Measurements from ENCODE around the gene NEO1.

Gene NEO1, protein sequence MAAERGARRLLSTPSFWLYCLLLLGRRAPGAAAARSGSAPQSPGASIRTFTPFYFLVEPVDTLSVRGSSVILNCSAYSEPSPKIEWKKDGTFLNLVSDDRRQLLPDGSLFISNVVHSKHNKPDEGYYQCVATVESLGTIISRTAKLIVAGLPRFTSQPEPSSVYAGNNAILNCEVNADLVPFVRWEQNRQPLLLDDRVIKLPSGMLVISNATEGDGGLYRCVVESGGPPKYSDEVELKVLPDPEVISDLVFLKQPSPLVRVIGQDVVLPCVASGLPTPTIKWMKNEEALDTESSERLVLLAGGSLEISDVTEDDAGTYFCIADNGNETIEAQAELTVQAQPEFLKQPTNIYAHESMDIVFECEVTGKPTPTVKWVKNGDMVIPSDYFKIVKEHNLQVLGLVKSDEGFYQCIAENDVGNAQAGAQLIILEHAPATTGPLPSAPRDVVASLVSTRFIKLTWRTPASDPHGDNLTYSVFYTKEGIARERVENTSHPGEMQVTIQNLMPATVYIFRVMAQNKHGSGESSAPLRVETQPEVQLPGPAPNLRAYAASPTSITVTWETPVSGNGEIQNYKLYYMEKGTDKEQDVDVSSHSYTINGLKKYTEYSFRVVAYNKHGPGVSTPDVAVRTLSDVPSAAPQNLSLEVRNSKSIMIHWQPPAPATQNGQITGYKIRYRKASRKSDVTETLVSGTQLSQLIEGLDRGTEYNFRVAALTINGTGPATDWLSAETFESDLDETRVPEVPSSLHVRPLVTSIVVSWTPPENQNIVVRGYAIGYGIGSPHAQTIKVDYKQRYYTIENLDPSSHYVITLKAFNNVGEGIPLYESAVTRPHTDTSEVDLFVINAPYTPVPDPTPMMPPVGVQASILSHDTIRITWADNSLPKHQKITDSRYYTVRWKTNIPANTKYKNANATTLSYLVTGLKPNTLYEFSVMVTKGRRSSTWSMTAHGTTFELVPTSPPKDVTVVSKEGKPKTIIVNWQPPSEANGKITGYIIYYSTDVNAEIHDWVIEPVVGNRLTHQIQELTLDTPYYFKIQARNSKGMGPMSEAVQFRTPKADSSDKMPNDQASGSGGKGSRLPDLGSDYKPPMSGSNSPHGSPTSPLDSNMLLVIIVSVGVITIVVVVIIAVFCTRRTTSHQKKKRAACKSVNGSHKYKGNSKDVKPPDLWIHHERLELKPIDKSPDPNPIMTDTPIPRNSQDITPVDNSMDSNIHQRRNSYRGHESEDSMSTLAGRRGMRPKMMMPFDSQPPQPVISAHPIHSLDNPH (N-terminal part only)

DNA sequence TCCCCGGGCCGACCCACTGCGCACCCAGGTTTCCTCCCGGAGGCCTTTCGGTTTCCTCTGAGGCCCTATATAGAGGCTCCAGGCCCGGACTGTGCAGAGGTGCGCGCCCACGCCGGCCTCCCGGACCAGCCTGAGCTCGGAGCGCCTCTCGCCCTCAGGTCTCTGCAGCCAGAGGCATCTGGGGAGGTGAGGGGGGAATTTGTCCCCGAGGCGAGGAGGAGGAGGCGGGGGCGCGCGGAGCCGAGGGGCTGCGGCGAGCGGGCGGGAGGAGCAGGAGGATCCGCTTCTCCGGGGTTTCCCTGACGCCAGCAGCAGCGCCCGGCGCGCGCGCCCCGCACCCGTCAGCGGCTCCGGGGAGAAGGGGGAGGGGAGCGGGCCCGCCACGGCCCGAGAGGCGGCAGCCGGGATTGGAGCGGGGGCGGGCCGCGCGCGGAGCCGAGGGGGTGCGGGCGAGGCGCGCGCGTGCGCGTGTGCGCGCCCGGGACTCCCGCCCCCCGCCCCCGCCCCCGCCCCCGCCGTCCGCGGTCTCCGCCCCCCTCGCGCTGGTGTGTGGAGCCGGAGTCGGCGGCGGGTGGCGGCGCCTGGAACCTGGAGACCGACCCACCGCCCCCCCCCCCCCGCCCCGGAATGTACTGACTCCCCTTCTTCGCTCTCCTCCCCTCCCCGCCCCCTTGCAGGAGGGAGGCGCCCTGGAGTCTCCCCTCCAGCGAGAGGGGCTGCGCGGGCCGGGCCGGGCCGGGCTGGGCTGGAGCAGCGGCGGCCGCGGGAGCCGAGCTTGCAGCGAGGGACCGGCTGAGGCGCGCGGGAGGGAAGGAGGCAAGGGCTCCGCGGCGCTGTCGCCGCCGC is at the start of gene NEO1:
TSS of gene NEO1 (plus strand) at position 657 of the 846 bp plus-strand sequence. CDS start 213 bp downstream, outside the sequence.
- peak; percentile 96 to 97 for DNase-seq (ENCODE audit: low spot score in 2 of 2)
- H3K27me3 ChIP-seq (ENCODE audit: low read depth): peaks cover 2% of the 10 kb centered on the region; the same call in 1 of the 2 replicates
- no peaks in the 10 kb centered on the region for H3K9me3 ChIP-seq
- peak within 1 kb of the TSS; percentile 80 for H3K4me3 ChIP-seq
- no peaks in the 10 kb centered on the region for H3K36me3 ChIP-seq (replicated peaks)
- peaks cover 12% of the 10 kb centered on the region for H3K4me1 ChIP-seq
- in situ Hi-C loops (cut with MboI; ENCODE audit: low sequenced_read_pairs): no loop called here

DNA sequence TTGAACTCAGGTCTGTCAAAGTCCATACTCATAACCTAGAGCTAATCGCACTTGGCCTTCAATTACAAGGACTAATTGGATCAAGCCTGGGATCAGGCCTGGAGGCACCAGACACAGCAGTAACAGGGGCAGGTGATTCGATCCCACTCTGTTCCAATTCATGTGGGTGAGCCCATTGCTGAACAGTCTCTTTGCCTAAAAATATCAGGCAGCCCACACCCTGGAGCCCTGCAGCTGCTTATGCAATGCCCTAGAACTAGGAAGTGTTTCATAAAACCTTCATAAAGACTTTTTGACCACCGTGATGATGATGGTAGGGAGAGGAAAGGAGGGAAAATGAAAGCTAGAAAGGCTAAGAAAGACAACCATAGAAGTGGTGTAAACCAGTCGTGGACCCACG is 47.8 kb upstream of the NEO1 start:
- H3K9me3 ChIP-seq: no peaks in the 10 kb centered on the region
- no peaks in the 10 kb centered on the region for H3K4me1 ChIP-seq
- peaks cover 7% of the 10 kb centered on the region for H3K27me3 ChIP-seq (ENCODE audit: low read depth)
- DNase-seq (ENCODE audit: low spot score in 2 of 2): no peak
- in situ Hi-C loops (cut with MboI; ENCODE audit: low sequenced_read_pairs): no loop called here
- no peaks in the 10 kb centered on the region for H3K36me3 ChIP-seq (replicated peaks)
- H3K4me3 ChIP-seq: no peak overlapping the region

DNA sequence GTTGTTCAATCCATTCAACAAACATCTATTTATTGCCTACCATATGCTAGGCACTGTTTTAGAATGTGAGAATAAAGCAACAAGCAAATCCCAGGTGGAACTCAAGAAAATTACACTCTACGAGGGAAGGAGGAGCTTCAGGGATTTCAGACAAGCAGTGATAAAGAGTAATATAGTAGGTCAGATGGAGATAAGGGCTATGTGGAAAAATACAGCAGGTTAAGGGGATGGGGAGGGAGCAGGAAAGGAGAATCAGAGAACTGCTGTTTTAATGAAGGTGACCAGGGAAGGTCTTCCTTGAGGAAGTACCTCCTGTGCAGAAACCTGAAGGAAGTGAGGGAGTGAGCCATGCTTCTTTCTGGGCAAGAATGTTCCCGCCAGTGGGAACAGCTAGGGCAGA is 47.2 kb upstream of the NEO1 start:
- H3K4me1 ChIP-seq: no peaks in the 10 kb centered on the region
- peaks cover 13% of the 10 kb centered on the region for H3K27me3 ChIP-seq (ENCODE audit: low read depth)
- no peaks in the 10 kb centered on the region for H3K36me3 ChIP-seq (replicated peaks)
- H3K4me3 ChIP-seq: no peak overlapping the region
- H3K9me3 ChIP-seq: no peaks in the 10 kb centered on the region
- in situ Hi-C loops (cut with MboI; ENCODE audit: low sequenced_read_pairs): no loop called here
- DNase-seq (ENCODE audit: low spot score in 2 of 2): no peak

DNA sequence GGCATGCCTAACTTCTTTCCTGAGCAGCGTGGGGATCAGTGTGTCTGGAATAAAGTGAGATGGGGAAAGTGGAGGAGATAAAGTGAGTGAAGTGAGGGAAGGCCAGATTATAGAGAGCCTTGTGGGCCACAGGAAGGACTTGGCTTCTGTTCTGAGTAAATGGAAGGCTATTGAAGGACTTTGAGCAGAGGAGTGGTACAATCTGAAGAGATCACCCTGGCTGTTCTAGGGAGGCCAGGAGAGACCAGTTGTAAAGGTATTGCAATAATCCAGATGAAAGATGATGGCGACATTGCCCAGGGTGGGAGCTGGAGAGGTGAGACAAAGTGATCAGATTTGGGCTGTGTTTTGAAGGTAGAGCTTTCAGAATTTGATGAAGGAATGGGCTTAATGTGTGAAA is 46.8 kb upstream of the NEO1 start:
- in situ Hi-C loops (cut with MboI; ENCODE audit: low sequenced_read_pairs): no loop called here
- H3K4me3 ChIP-seq: no peak overlapping the region
- no peak for DNase-seq (ENCODE audit: low spot score in 2 of 2)
- H3K9me3 ChIP-seq: no peaks in the 10 kb centered on the region
- peaks cover 17% of the 10 kb centered on the region for H3K27me3 ChIP-seq (ENCODE audit: low read depth)
- H3K4me1 ChIP-seq: no peaks in the 10 kb centered on the region
- no peaks in the 10 kb centered on the region for H3K36me3 ChIP-seq (replicated peaks)

DNA sequence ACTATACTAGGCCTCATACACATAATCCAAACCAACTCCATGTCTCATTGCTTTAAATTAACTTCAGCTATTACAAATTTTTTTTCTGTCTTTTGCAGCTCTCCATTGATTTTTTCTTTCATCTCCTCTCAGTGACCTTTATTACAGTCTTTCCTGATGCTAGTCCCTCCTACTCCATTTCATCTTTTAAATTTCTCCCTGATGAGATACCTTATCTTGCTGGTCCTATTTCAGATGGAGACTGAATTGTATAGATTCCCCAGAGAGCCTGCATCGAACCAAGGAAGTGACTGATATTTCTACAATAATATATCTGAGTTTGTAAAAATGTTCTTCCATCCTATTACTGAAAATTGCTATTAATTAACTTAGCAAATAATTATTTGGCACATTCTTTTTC is 45.7 kb upstream of the NEO1 start:
- Histone ChIP-seq H3K9me3 (no peaks in the 10 kb centered on the region), H3K27me3 (ENCODE audit: low read depth) (peaks cover 19% of the 10 kb centered on the region), H3K36me3 (replicated peaks) (no peaks in the 10 kb centered on the region), H3K4me1 (no peaks in the 10 kb centered on the region), H3K4me3 (no peak overlapping the region)
- no peak for DNase-seq (ENCODE audit: low spot score in 2 of 2)
- in situ Hi-C loops (cut with MboI; ENCODE audit: low sequenced_read_pairs): no loop called here

DNA sequence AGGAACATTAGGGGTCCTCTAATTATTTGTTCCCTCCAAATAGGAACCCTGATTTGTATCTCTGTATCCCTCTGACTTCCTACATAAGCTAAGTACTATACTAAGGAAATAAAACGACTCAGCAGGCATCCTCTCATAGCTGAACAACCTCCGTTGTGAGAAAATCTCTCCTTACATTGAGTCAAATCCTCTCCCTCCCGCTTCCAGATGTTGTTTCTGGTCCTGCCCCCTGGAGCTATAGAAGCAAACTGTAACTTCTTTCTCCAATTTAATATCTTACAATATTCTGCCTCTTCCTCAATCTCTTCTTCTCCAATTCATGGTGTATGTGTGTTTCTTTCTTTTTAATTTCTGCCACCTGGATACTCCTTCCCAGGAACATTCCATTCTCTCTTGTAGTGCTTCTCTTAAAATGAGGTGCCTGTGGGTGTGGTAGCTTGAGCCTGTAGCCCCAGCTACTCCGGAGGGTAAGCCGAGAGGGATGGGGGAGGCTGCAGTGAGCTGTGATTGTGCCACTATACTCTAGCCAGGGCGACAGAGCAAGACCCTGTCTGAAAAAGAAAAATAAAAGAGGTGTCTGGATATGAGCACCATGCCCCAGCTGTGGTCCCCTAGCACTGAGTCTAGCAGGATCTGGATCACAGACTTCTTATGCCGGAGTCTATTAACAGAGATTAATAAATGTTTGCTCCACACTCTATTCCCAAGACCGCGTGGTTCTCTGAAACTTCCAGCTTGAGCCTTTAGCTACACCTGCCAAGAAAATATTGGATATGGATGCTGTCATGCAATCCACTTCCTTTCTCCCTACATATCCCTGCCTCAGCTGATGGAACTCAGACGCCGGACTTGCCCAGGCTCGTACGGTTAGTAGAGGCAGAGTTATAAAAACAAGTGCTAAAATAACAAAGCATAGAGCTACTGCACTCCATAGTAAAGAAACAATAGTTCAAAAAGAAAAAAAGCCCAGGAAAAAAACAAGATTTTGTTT is 42.9 kb upstream of the NEO1 start:
- no peak overlapping the region for H3K4me3 ChIP-seq

DNA sequence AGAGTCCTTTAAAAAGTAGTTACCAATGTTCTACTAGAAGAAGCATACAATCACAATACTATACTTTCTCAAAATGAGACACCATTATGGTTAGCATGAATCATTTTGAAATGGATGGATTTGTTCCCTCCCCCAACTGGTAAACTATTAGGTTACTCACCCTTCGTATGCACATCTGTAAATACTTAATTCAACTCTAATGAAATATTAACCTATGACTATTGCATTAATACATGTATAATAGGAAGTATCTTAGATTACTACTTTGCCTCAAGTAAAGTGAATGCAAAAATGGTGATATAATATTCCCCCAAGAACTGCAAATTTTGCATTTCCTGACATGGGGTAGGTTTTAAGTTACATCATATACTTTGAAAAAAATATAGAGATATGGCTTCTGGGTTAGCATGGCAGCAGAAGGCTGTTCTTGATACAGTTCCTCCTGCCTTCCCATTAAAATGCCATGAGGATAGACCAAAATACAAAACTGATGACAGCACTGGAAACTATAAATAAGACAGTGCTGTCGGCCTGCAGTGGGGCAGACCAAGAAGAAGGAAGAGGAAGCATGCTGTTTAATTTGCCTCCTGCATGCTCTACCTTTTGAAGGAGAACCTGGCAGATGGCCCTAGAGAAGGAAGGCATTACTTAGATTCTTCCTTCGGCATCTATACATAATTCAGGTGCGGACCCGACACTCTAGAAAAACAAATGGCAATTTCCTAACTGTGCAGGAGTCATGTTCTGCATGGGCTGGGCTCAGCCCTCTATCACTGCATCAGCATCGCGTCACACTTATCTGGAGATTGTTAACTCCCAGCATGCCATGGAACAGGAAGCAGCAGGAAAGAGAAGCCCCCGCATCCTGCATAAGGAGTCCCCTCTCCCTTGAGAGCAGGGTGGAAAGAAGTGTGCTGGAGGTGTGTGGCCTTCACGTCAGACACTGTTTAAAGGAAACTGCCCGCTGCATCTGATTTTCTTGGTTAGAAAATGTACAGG is 41.8 kb upstream of the NEO1 start:
- H3K36me3 ChIP-seq (replicated peaks): no peaks in the 10 kb centered on the region
- H3K4me3 ChIP-seq: no peak overlapping the region
- no peaks in the 10 kb centered on the region for H3K4me1 ChIP-seq
- no peaks in the 10 kb centered on the region for H3K9me3 ChIP-seq
- DNase-seq (ENCODE audit: low spot score in 2 of 2): no peak
- H3K27me3 ChIP-seq (ENCODE audit: low read depth): peaks cover 19% of the 10 kb centered on the region
- in situ Hi-C loops (cut with MboI; ENCODE audit: low sequenced_read_pairs): no loop called here

More for the DNA sequence above, 42.9 kb upstream of the NEO1 start:
- in situ Hi-C loops (cut with MboI; ENCODE audit: low sequenced_read_pairs): no loop called here
- H3K9me3 ChIP-seq: no peaks in the 10 kb centered on the region
- no peaks in the 10 kb centered on the region for H3K4me1 ChIP-seq
- H3K27me3 ChIP-seq (ENCODE audit: low read depth): peaks cover 19% of the 10 kb centered on the region
- H3K36me3 ChIP-seq (replicated peaks): no peaks in the 10 kb centered on the region
- DNase-seq (ENCODE audit: low spot score in 2 of 2): no peak

DNA sequence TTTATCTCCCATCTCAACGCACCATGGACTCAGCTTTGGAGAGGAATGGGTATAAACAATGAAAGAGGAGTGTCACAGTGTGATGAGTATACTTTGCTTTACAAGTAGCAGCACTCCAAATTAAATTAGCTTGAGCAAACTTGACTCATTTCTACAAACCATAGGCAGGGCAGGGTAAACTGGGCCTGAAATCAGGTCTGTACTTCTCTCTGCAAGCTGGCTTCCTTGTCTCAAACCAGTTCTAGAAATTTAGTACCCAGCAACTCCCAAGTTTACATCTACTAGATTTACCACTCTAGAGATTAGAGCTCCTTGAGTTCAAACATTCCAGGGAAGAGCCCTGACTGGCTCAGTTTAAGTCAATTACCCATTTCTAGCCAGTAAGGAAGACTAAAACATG is 37.4 kb upstream of the NEO1 start:
- Histone ChIP-seq H3K9me3 (no peaks in the 10 kb centered on the region), H3K27me3 (ENCODE audit: low read depth) (peaks cover 7% of the 10 kb centered on the region), H3K4me1 (peaks cover 18% of the 10 kb centered on the region), H3K36me3 (replicated peaks) (no peaks in the 10 kb centered on the region), H3K4me3 (no peak overlapping the region)
- in situ Hi-C loops (cut with MboI; ENCODE audit: low sequenced_read_pairs): no loop called here
- no peak for DNase-seq (ENCODE audit: low spot score in 2 of 2)

DNA sequence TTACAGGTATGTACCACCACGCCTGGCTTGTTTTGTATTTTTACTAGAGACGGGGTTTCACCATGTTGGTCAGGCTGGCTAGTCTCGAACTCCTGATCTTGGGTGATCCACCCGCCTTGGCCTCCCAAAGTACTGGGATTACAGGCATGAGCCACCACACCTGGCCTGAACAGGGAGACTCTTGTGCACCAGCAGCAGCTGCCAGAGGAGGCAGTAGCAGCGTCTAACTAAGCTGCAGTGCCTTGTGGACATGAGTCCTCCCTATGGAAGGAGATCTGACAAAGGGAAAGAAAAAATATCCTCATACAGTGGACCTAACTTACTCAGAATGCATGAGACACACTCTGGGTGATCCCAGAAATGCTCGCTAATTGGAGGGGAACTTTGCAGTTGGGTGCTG is 36.8 kb upstream of the NEO1 start:
- no peak for DNase-seq (ENCODE audit: low spot score in 2 of 2)
- Histone ChIP-seq H3K4me1 (peaks cover 18% of the 10 kb centered on the region), H3K36me3 (replicated peaks) (no peaks in the 10 kb centered on the region), H3K4me3 (no peak overlapping the region), H3K9me3 (no peaks in the 10 kb centered on the region), H3K27me3 (ENCODE audit: low read depth) (peaks cover 1% of the 10 kb centered on the region)
- in situ Hi-C loops (cut with MboI; ENCODE audit: low sequenced_read_pairs): no loop called here

DNA sequence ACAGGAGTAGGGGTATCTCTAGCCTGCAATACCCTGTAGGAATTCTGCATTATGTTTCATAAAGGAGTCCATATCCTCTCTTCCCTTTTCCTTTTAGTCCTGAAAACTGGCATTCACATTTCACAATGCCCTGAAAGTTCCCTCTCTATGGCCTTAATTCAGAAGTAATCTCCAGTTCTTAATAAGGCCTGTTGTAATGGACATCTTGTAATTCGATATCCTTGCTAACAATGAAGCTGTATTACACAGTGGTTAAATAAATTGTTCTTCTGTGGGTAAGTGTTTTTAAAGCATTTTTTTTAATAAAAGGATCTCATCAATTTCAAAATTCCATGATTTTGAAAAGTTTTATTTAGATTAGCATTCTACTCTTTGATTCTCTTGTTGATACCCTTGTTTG is 34.3 kb upstream of the NEO1 start:
- Histone ChIP-seq H3K27me3 (ENCODE audit: low read depth) (no peaks in the 10 kb centered on the region), H3K4me1 (peaks cover 22% of the 10 kb centered on the region), H3K9me3 (no peaks in the 10 kb centered on the region), H3K36me3 (replicated peaks) (no peaks in the 10 kb centered on the region), H3K4me3 (no peak overlapping the region)
- DNase-seq (ENCODE audit: low spot score in 2 of 2): peak in 1 of 2 experiments; percentile 92
- in situ Hi-C loops (cut with MboI; ENCODE audit: low sequenced_read_pairs): no loop called here

DNA sequence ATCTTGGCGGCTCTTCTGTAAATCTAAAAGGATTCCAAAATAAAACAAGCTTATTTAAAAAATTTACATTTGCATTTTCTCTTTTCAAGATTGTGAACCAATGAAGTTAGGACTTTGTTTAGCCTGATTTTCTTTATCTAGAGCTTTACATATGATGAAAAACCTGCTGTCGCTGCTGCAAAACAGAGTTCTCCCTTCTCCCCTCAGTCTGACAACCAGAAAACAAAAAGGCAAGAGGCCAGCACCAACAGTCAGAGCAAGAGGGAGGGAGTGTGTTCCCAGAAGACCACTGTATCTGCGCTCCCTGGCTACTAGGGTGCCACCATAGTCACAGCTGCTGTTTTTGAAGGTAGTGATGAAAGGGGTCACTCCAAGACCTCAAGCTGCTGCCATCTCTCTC is 33.1 kb upstream of the NEO1 start:
- no peaks in the 10 kb centered on the region for H3K9me3 ChIP-seq
- peaks cover 22% of the 10 kb centered on the region for H3K4me1 ChIP-seq
- H3K4me3 ChIP-seq: no peak overlapping the region

More for the DNA sequence above, 33.1 kb upstream of the NEO1 start:
- no peak for DNase-seq (ENCODE audit: low spot score in 2 of 2)
- Histone ChIP-seq H3K27me3 (ENCODE audit: low read depth) (no peaks in the 10 kb centered on the region), H3K36me3 (replicated peaks) (no peaks in the 10 kb centered on the region)
- in situ Hi-C loops (cut with MboI; ENCODE audit: low sequenced_read_pairs): no loop called here

Data from HAP-1 (cell line).